ENCODE data around the gene SYT10. TPM values are rescaled to one million over a fixed set of nuclear protein-coding genes. Genes with fewer than 3 reads are reported as not detected.

Gene SYT10
- total RNA-seq, 1 experiment from 2014 or later, result 0.70 TPM

DNA sequence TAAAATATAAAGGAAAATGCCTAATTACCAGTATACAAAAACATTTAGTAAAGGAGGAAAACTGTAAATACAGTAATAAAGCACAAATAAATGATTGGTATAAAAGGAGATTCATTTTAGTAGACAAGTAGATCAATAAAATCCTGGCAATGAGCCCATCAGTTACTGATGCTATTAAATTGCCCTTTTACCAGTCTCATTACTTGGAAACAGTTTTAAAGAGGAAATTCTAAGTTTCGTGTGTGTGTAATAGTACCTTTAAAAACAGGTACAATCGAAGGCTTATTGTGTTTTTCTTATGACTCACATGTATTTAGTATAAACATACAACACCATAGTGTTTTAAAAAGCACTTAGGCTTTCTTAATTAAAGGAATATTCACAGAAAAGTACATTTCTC is 46.4 kb upstream of the SYT10 start:
- H3K27me3 Mint-ChIP-seq (ENCODE audit: low read depth), result no peaks in the 10 kb centered on the region
- no peak overlapping the region for H3K14ac ChIP-seq (ENCODE audit: insufficient read depth, low read length)
- H3K23me2 ChIP-seq (ENCODE audit: insufficient read length, low read depth, low read length, poor library complexity, severe bottlenecking), result no peaks in the 10 kb centered on the region
- no peak overlapping the region for H2BK20ac ChIP-seq (ENCODE audit: low read depth, low read length, poor library complexity, severe bottlenecking)
- H3K4me2 ChIP-seq (ENCODE audit: insufficient read depth, insufficient read length, low read length), result no peak overlapping the region
- H3K18ac ChIP-seq (ENCODE audit: insufficient read length, low read depth, low read length), result no peak overlapping the region
- no peaks in the 10 kb centered on the region for H3K79me2 ChIP-seq (ENCODE audit: insufficient read depth, low read length)
- no peak overlapping the region for H2BK120ac ChIP-seq (ENCODE audit: low read depth, low read length, poor library complexity, severe bottlenecking)
- H3K4ac ChIP-seq (ENCODE audit: low read depth, low read length), result no peak overlapping the region
- H4K20me1 ChIP-seq (ENCODE audit: control insufficient read depth, insufficient read depth, insufficient read length), result no peaks in the 10 kb centered on the region
- DNase-seq, result no peak
- H3K79me1 ChIP-seq (ENCODE audit: insufficient read depth, low read depth, low read length, poor library complexity, severe bottlenecking), result no peaks in the 10 kb centered on the region
- H3K27ac Mint-ChIP-seq, result no peak overlapping the region
- H4K8ac ChIP-seq (replicated peaks; ENCODE audit: insufficient read length, low read depth, low read length), result no peak overlapping the region
- H4K5ac ChIP-seq (ENCODE audit: insufficient read length, low read depth, low read length), result no peak overlapping the region
- H2AK5ac ChIP-seq (ENCODE audit: insufficient read length, low read length), result no peak overlapping the region
- H2BK15ac ChIP-seq (ENCODE audit: low read depth, low read length), result no peak overlapping the region
- no CpG with 5 or more reads among the region's 2 CpGs for WGBS (ENCODE audit: extremely low coverage, insufficient read length, low lambda C conversion rate)
- no peak overlapping the region for H3K23ac ChIP-seq (ENCODE audit: insufficient read length, low read depth, low read length)
- no peaks in the 10 kb centered on the region for H3K27me3 ChIP-seq (ENCODE audit: insufficient read depth, low read length)
- no peak overlapping the region for H3K56ac ChIP-seq (ENCODE audit: insufficient read length, low read depth, low read length)
- H3K36me3 Mint-ChIP-seq (ENCODE audit: insufficient read depth in 1 of 3, low read depth in 3 of 3), result no peaks in the 10 kb centered on the region
- no peak overlapping the region for H3K9ac ChIP-seq (ENCODE audit: extremely low read depth, insufficient read length, low read length)
- TF ChIP-seq, protein P1, sequence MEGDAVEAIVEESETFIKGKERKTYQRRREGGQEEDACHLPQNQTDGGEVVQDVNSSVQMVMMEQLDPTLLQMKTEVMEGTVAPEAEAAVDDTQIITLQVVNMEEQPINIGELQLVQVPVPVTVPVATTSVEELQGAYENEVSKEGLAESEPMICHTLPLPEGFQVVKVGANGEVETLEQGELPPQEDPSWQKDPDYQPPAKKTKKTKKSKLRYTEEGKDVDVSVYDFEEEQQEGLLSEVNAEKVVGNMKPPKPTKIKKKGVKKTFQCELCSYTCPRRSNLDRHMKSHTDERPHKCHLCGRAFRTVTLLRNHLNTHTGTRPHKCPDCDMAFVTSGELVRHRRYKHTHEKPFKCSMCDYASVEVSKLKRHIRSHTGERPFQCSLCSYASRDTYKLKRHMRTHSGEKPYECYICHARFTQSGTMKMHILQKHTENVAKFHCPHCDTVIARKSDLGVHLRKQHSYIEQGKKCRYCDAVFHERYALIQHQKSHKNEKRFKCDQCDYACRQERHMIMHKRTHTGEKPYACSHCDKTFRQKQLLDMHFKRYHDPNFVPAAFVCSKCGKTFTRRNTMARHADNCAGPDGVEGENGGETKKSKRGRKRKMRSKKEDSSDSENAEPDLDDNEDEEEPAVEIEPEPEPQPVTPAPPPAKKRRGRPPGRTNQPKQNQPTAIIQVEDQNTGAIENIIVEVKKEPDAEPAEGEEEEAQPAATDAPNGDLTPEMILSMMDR (conservative IDR thresholded peaks at IDR 0.05), result no peak
- no peaks in the 10 kb centered on the region for H3K9me3 ChIP-seq (ENCODE audit: control insufficient read depth, low read depth, low read length)
- H4K91ac ChIP-seq (ENCODE audit: insufficient read length, low read depth, low read length), result no peak overlapping the region
- H3K9me3 Mint-ChIP-seq, result no peaks in the 10 kb centered on the region
- H2BK12ac ChIP-seq (ENCODE audit: insufficient read length, low read depth, low read length), result no peak overlapping the region
- no peak overlapping the region for H2AFZ ChIP-seq (ENCODE audit: low read length)
- H3K4me1 ChIP-seq (ENCODE audit: insufficient read depth, low read length), result no peaks in the 10 kb centered on the region; the same call in 1 of the 2 replicates
- H3K4me3 Mint-ChIP-seq, result no peak overlapping the region
- H2BK5ac ChIP-seq (ENCODE audit: insufficient read length, low read length), result no peak overlapping the region
- H3T11ph ChIP-seq (ENCODE audit: low read length), result no peak overlapping the region
- H3K27ac ChIP-seq (ENCODE audit: insufficient read length, low read depth, low read length), result no peak overlapping the region
- peaks cover 6% of the 10 kb centered on the region in 2 experiments for H3K4me1 Mint-ChIP-seq
